HepG2 (cell line): ENCODE data around the gene KIAA2012. TPM values are rescaled to one million over a fixed set of nuclear protein-coding genes. Genes with fewer than 3 reads are reported as not detected.

Source experiments
- ATAC-seq: fragments of 200-7000 bp; cut with Tn5 transposase; 3 replicates; pipeline ENCODE4 v1.9.1; 2020; ENCODE audit warnings: mild to moderate bottlenecking, moderate library complexity
- BruUV-seq: library from RNA; stranded (reverse); fragments of 400-500 nt; replicated peaks from 2 replicates; lab custom pipeline; 2021; lab: Mats Ljungman, UMichigan
- CTCF ChIA-PET: fragments of 300-600 bp; formaldehyde crosslinking; extraction: SDS; loops from one replicate; lab custom pipeline; 2021; ENCODE audit warnings: low total read pairs, inconsistent platforms, low intra/inter-chr PET ratio; lab: Yijun Ruan, JAX
- POLR2A ChIA-PET: fragments of 350-600 bp; sonication (Branson Sonifier 250); formaldehyde crosslinking; loops from one replicate; lab custom pipeline; 2020; ENCODE audit warnings: antibody characterized with exemption, inconsistent platforms; lab: Yijun Ruan, JAX
- DNase-seq: peaks from one replicate; pipeline ENCODE4 v3.0.0-alpha.2; 2015; ENCODE audit warnings: low spot score
- FAIRE-seq: peaks from 3 replicates; lab custom pipeline; 2011; peaks lifted over from hg19 to GRCh38; lab: Jason Lieb, UNC
- H2AFZ ChIP-seq: one replicate; pipeline ENCODE4 v1.6.1; 2011; ENCODE audit warnings: low read length, inconsistent platforms
- H3K27ac ChIP-seq: fragments of 300-600 bp; 3 replicates; pipeline ENCODE4 v1.8.0; 2011; ENCODE audit warnings: mixed run types, mild to moderate bottlenecking, mixed read lengths, low read length, inconsistent platforms; ENCODE audit not compliant: insufficient read depth; ENCODE audit errors: extremely low read length
- H3K27me3 ChIP-seq, 2 experiments: fragments of 200-600 bp in 1 of 2; 2 replicates in 1 of 2; 3 replicates in 1 of 2; pipeline versions ENCODE4 v1.6.0 to v1.8.0; 2011; ENCODE audit warnings: low read length in 2 of 2, mild to moderate bottlenecking in 2 of 2, moderate library complexity in 2 of 2, inconsistent platforms in 1 of 2; ENCODE audit not compliant: insufficient read depth in 2 of 2, control insufficient read depth in 1 of 2
- H3K36me3 ChIP-seq, 2 experiments: fragments of 200-600 bp in 1 of 2; replicated peaks in 1 of 2; 2 replicates in 1 of 2; 3 replicates in 1 of 2; pipeline versions ENCODE4 v1.5.1 to v1.8.0; 2011; ENCODE audit warnings: low read length in 2 of 2, inconsistent platforms in 1 of 2; ENCODE audit not compliant: insufficient read depth in 2 of 2, control insufficient read depth in 1 of 2
- H3K4me1 ChIP-seq: 2 replicates; pipeline ENCODE4 v1.5.1; 2012; ENCODE audit warnings: low read length, inconsistent platforms; ENCODE audit not compliant: insufficient read depth
- H3K4me2 ChIP-seq: 2 replicates; pipeline ENCODE4 v1.6.0; 2011; ENCODE audit warnings: low read depth, low read length, inconsistent platforms
- H3K4me3 ChIP-seq, 3 experiments: fragments of 200-600 bp in 1 of 3; sonication (generic), shearing (Covaris generic) in 1 of 3; replicated peaks in 1 of 3; 2 replicates each; pipeline ENCODE4 v1.5.1; 2011 to 2016; ENCODE audit warnings: low read length in 3 of 3, inconsistent platforms in 2 of 3, low read depth in 2 of 3, mild to moderate bottlenecking in 2 of 3, control low read depth in 1 of 3, mixed read lengths in 1 of 3; ENCODE audit not compliant: insufficient read depth in 1 of 3
- H3K79me2 ChIP-seq: one replicate; pipeline ENCODE4 v1.6.1; 2011; ENCODE audit warnings: low read length, inconsistent platforms; ENCODE audit not compliant: insufficient read depth
- H3K9ac ChIP-seq: 2 replicates; pipeline ENCODE4 v1.6.0; 2011; ENCODE audit warnings: mild to moderate bottlenecking, low read depth, low read length, inconsistent platforms; ENCODE audit not compliant: insufficient read depth
- H3K9me3 ChIP-seq: 2 replicates; pipeline ENCODE4 v1.5.1; 2012; ENCODE audit warnings: mild to moderate bottlenecking, low read length
- H4K20me1 ChIP-seq: 2 replicates; pipeline ENCODE4 v1.6.0; 2011; ENCODE audit warnings: inconsistent platforms, mild to moderate bottlenecking, low read length, moderate library complexity; ENCODE audit not compliant: insufficient read depth
- KIAA2018 ChIP-seq: sonication (generic); formaldehyde crosslinking; IDR thresholded peaks from 2 replicates; pipeline ENCODE4 v1.5.0; 2020; ENCODE audit warnings: mild to moderate bottlenecking, missing genetic modification reagents, borderline replicate concordance
- LRRFIP1 ChIP-seq: sonication (generic); formaldehyde crosslinking; conservative IDR thresholded peaks from 2 replicates; pipeline ENCODE4 v1.4.0; 2020; ENCODE audit warnings: missing genetic modification reagents
- NFATC3 ChIP-seq: sonication (generic); formaldehyde crosslinking; IDR thresholded peaks from 2 replicates; pipeline ENCODE4 v1.5.1; 2020; ENCODE audit warnings: mild to moderate bottlenecking, missing genetic modification reagents
- NFKB2 ChIP-seq: sonication (generic); formaldehyde crosslinking; IDR thresholded peaks from 2 replicates; pipeline ENCODE4 v1.4.0; 2020; ENCODE audit warnings: missing genetic modification reagents, borderline replicate concordance
- RXRB ChIP-seq: IDR thresholded peaks from 2 replicates; pipeline ENCODE4 v1.6.1; 2016; ENCODE audit warnings: borderline replicate concordance, missing genetic modification reagents, missing compliant biosample characterization
- XRCC5 ChIP-seq: fragments of 200-400 bp; formaldehyde crosslinking; optimal IDR thresholded peaks from 2 replicates; pipeline ENCODE3; 2017; ENCODE audit warnings: mild to moderate bottlenecking, low read length
- WGBS: methylation state at CpG from one replicate; pipeline ENCODE4 v1.1.6; 2017; ENCODE audit warnings: low lambda C conversion rate; 5-methylcytosine and 5-hydroxymethylcytosine counted together
- in situ Hi-C: cut with HindIII; loops from 2 replicates; pipeline ENCODE4 v1.10.0; 2017; ENCODE audit warnings: low pct_unique_long_range_greater_than_20kb; ENCODE audit not compliant: extremely low pct_ligation_motif_present
- intact Hi-C: fragments of 100-400 bp; cut with micrococcal nuclease; formaldehyde crosslinking; loops from one replicate; pipeline ENCODE4 v1.10.0; 2022; ENCODE audit not compliant: unreplicated experiment
- polyA plus RNA-seq, 8 experiments: library from polyadenylated mRNA; depleted of rRNA in 3 of 8; stranded (reverse) in 7 of 8; unstranded in 1 of 8; fragments of >200 nt; fragmentation: Illumina TruSeq in 4 of 8; extraction: Trizol in 4 of 8; gene quantifications; 2 replicates each; pipeline versions ENCODE4 v1.2.1 to v1.2.3, GENCODE V29; 2011 to 2016; ENCODE audit warnings: low read depth in 4 of 8, missing spikeins in 1 of 8, mixed read lengths in 1 of 8; ENCODE audit not compliant: insufficient read depth in 1 of 8
- total RNA-seq, 5 experiments: library from RNA; depleted of rRNA; stranded (reverse); fragments of >200 nt; fragmentation: Illumina TruSeq; extraction: Trizol; gene quantifications; 2 replicates each; pipeline ENCODE4 v1.2.3, GENCODE V29; 2016; ENCODE audit warnings: low read depth in 1 of 5

Gene KIAA2012
- total and polyA plus RNA-seq, 2 of the 13 experiments (the other 11 are each of a cell fraction or from before 2014, with no cell fraction given): not detected

- Histone ChIP-seq H3K27ac (no peak overlapping the region), H3K4me2 (no peak overlapping the region), H2AFZ (no peak overlapping the region), H3K36me3 (no peaks in the 10 kb centered on the region), H3K79me2 (no peaks in the 10 kb centered on the region), H3K9me3 (no peaks in the 10 kb centered on the region), H3K4me3 (no peak overlapping the region), H3K4me1 (no peaks in the 10 kb centered on the region), H3K27me3 (peaks cover 0 to 12% of the 10 kb centered on the region in 2 experiments; a peak in 3 of 5 replicates), H3K9ac (no peak overlapping the region), H4K20me1 (no peaks in the 10 kb centered on the region)
- in situ Hi-C loops (no loop called here), intact Hi-C loops (no loop called here)
- WGBS: 23% methylated on average over 3 of the region's 3 CpGs
- no TSS peak for BruUV-seq
- no peak for FAIRE-seq
- ChIA-PET POLR2A (no interaction called here), CTCF (no interaction called here)
- no peak for TF ChIP-seq NFATC3 (CRISPR knock-in tag)
- no peak for TF ChIP-seq LRRFIP1 (CRISPR knock-in tag)
- no peak for DNase-seq
- peak; percentile 29; the same call in 1 of the 3 replicates for ATAC-seq
Measured at GRCh38 chr2:202127687-202128331, 54.8 kb downstream of the KIAA2012 start.

GRCh38 chr2:202129841-202130240, 56.8 kb downstream of the KIAA2012 start:
- FAIRE-seq: no peak
- intact Hi-C loops (no loop called here), in situ Hi-C loops (no loop called here)
- no peaks in the 10 kb centered on the region for H3K79me2 ChIP-seq
- CTCF ChIA-PET: no interaction called here
- no peaks in the 10 kb centered on the region for H4K20me1 ChIP-seq
- H3K4me1 ChIP-seq: peaks cover under 1% of the 10 kb centered on the region; the same call in 1 of the 2 replicates
- H3K36me3 ChIP-seq: no peaks in the 10 kb centered on the region
- POLR2A ChIA-PET: no interaction called here
- no peak overlapping the region for H3K4me2 ChIP-seq
- H2AFZ ChIP-seq: no peak overlapping the region
- peaks cover 0 to 6% of the 10 kb centered on the region in 2 experiments; a peak in 1 of 5 replicates for H3K27me3 ChIP-seq
- no peak overlapping the region for H3K27ac ChIP-seq
- H3K9ac ChIP-seq: no peak overlapping the region
- no peaks in the 10 kb centered on the region for H3K9me3 ChIP-seq
- no peak for ATAC-seq
- WGBS: 48% methylated on average over 3 of the region's 3 CpGs
- no peak for DNase-seq
- BruUV-seq: no TSS peak
- H3K4me3 ChIP-seq: no peak overlapping the region
- TF ChIP-seq KIAA2018 (CRISPR knock-in tag) (no peak), NFKB2 (no peak), XRCC5 (no peak), RXRB (no peak)
